DMS153 treated with DMSO at 0.1 percent for 48 hours (cell line): Measurements from ENCODE around the gene UBE2R2.
"Not testable (repeated sequence)": the region's sequence is repeated elsewhere in the genome, so short reads cannot be mapped to it uniquely, and the experiment has no call there.

Experiments used
- DNase-seq: peaks from one replicate; lab custom pipeline; 2025; ENCODE audit not compliant: unreplicated experiment; lab: John Stamatoyannopoulos, UW

Gene UBE2R2

DNA sequence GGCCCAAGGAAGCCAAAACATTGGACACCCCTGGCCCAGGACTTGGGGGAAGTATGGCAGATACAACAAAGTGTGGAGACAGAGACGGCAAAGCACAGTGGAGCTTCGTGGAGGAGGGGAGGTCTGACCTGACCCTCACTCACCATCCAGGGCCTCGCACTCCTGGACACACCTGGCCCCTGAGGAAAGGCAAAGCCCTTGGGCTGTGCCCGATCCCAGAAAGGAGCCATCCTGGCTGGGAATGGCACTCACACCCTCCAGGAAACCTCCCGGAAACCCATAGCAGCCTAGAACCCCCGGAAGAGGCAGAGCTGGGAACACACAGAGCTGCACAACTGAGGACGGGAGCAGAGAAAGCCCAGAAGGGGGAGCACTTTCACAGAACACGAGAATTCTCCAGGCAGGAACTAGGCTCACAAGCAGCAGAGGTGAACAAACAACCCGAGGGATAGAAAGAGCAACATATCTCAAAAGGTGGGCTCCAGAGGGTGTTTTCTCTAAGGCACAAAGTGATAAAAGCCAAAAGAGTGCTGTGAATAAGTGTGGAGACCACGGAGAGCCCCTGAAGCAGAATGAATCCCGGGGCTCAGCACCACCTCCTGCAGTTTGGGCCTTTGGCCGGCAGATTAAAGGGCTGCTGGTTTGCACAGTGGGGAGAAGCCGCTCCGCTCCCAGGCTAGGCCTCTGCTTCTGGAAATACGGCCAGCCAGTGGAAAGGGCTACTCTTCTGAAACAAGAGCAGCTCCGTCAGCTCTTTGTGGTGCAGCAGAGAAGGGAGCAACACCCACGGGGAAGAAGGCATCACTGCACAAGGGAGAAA lies 108.2 kb downstream of the UBE2R2 start:
- peak; percentile 14 for DNase-seq

DNA sequence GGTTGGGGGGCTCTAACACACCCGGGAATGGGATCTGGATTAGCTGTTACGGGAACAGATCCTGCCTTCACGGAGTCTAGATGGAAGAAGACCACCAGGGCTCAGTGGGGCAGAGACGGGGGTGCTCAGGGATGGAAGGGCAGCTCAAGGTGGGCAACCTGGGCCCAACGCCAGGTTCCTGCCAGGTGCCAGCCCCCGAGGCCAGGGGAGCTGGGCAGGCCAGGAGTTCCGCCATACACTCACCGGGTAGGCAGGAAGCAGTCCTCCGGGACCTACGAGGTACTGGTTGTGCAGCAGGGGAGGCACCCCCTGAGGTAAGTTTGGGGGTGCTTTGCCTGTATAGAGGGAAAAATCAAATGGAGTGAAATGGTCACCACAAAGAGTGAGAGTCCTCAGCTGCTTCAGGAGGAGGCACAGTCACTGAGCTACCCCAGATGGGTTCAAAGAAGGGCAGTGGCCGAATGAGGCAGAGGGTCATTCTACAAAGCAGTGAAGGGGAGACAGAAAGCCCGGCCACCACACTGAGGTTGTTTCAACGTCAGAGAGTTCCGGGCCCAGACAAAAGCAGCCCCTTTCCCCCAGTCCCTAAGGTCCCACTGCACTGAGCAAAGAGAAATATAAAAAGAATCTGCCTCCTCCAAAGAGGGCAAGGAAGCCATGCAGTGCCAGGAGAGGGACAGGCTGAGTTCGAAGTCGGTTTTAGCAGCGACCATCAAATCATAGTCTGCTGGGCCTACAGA lies 110.0 kb downstream of the UBE2R2 start:
- DNase-seq = no peak

DNA sequence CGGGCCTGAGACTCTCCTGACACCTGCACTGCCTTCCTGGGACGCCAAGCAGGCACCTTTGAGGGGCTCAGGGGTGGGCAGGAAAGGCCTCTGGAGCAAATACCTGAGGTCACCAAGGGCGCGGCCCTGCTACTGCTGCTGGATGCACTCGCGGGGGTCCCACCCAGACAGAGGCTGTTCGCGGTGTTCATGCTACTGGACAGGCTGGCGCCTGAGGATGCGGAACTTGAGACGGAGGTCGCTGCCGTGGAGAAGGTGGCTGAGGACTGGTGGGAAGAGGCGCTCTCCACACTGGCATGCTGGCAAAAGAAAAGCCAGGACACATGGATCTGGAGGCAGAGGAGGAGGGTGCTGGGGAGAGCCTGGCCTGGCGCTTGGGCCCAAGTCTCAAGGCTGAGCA lies 110.7 kb downstream of the UBE2R2 start:
- DNase-seq = no peak

DNA sequence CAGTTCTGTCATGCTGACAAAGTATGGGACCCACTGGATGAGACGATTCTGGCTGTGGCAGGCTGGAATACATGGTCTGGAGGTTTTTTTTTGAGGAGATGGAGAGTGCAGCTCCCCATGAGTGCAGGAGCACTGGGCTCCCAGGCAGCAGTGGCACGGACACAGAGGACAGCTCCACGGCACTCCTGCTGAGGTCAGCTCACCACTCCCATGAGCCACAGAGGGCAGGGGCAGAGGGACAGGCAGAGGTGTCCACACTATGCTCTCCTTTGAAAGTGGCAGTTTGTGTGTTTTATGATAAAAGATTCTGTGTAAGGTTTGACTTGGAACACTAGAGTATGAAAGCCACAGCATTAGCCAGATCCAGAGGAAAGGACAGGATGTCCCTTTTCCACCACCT lies 114.4 kb downstream of the UBE2R2 start:
- no peak for DNase-seq

DNA sequence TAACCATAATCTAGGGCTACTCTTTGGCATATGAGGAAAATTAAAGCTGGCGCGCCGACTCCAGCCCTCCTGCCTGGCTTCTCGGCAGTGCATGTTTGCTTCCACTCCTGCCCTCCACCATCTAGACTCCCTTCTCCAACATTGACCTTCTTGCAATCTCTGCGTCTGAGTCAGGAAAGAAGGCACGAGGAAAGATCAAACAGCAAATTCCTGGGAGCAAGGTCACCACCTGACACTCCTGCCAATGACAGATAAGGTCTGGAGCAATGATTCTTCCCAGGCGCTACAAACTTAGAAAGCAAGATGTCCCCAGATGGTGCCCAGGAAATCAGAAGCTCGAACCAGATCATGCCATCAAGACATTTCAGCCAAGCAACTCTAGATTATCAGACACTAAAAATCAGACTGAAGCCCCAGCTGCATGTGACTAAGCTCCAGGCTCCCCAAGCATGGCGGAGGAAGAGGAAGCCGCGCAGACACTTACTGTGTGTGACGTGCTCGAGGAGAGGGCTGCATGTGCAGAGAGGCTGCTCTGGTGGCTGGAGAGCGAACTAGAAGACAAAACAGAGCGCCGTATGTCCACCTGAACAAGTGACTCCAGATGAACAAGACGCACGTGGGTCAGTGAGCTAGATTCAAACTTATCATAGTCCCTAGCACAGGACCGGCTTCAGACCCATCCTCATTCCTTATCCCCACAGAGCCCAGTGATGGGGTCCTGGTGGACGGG lies 115.3 kb downstream of the UBE2R2 start:
- no peak for DNase-seq

DNA sequence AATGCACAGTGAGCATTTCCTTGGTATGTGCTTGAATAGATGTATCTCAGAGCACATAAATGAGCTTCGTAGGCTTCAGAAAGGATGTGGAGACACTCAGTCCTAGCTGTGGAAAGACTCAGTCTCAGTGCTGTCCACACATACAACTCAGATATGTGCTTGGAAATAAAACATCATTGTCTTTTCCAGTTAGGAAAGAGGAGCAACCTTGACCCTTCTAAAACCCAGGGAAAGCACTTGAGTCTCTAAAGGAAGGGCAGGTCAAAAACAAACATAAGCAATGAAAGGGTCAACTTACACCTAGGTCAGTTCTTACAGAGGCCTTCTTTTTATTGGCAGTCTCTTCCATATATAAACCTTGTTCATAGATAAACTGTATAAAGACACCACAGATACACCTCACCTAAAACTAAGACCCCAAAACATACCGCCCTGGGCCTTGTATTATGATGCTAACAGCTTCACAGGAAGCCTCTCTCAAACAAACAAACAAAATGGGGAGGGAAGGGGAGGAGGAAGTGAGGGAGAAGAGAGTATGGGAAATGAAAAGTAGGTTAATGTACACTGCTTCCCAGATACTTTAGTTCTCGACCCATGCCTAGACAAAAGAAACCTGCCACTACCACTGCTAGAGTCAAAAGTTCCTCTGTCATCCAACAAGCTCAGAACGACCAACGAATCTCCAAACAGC lies 117.4 kb downstream of the UBE2R2 start:
- DNase-seq = no peak

DNA sequence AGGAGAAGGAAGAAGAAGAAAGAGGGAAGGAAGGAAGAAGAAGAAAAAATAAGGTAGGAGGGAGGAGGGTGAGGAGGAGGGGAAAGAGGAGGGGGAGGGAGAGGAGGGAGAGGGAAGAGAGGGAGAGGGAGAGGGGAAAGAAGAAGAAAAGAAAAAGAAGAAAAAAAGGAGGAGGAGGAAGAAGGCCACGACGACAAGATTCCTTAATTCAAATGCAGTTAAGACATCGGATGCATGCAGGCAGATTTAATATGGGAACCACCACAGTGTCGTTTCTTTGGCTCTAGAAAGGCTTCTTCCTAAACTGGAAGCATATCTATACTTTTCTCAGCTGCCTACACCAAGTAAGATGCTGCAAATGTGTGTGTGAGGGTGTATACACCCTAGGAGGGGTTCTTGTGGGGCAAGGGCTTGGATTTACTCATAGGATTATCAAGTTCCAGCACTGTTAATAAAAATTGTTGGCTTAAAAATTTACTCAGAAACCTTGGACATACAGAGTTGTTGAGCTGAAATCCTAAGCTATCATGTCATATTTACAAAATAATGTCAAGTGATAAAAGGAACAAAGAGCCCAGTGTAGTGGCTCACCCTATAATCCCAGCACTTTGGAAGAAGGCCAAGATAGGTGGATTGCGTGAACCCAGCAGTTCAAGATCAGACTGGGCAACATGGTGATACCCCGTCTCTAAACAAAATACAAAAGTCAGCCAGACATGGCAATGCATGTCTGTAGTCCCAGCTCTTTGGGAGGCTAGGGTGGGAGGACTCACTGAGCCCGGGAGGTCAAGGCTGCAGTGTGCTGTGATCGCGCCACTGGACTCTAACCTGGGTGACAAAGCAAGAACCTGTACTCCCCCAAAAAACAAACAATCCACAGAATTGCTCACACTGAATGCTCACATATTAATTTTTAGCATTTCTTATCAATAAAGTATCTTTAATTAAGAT lies 123.2 kb downstream of the UBE2R2 start:
- no peak for DNase-seq

DNA sequence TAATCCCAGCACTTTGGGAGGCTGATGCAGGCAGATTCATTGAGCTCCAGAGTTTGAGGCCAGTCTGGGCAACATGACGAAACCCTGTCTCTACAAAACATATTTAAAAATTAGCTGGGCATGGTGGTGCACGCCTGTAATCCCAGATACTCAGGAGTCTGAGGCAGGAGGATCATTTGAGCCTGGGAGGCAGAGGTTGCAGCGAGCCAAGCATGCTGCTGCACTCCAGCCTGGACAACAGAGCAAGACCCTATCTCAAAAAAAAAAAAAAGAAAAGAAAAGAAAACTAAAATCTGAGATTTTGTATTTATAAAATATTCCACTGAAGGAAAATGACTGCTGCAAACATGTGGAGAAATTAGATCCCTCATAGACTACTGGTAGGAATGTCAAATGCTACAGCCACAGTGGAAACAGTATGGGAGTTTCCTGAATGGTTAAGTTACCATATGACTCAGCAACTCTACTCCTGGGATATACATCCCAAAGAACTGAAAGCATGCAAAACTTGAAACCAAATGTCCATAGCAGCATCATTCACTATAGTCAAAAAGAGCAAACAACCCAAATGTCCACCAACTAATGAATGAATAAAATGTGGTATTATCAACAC lies 125.6 kb downstream of the UBE2R2 start:
- no peak for DNase-seq

DNA sequence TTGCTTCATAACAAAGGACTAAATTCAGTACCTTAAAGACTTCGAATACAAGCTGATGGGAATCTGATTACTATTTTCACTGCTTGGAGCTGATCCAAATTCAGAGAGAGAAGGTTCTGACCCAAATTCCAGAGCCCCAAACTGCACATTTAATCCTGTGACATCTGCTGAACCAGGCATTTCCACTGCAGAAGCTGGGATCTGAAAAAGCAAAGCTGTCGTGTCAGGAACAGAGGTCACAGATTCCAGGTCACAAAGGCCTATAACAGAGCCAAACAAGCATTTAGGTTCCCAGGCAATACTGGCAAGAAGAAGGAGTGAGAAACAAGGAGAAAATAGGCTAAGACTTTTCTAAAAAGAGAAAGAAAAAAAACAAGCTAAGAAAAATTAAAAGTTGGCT lies 126.4 kb downstream of the UBE2R2 start:
- DNase-seq = no peak

DNA sequence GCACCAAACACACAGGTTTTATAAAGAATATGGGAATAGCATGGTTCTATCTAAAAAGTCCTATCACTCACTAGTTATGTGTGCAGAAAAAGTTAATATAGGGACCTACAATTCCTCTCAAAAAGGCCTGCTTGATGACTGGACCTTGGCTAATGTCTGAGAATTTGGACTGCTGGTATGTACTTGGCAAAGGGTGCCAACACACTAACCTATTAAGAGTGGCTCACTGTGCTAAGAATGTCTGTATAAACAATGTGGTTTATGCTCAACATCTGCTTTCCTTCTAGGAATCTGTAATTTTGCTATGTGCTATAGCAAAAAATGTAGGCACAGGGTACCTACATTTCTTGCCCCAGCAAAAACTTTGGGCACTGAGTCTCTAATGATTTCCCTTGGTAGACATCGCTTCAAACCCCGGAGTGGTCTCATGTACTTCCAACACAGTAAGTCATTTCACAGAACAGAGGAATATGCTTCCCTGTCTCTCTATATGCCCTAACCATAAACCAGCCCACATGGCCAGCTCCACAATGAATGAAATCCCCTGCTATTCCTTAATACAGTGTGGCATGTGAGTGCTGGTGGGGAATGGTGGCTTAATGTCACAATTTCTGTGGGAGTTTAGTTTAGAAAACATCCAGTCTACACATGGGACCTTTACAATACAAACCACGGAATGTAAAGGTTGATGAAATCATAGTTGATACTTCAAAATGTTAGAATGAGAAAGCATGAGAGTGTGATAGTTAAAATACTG lies 130.0 kb downstream of the UBE2R2 start:
- DNase-seq = no peak

DNA sequence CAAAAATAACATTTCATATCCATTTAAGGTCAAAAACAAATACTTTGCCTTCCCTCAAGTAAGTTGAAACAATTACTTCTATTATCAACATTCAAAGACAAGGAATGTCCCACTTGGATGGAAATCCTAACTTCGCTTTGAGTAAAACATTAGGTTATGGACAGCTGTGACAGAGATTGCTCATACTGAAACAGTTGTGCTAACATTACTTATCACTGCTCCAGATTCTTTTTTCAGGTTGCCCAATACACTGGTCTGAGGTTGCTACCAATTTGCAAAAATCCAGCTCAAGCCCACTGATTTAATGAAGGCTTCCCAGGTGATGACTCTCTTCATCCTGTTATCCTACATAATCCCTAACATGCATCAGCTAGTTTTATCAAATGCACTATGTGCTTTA lies 133.4 kb downstream of the UBE2R2 start:
- DNase-seq = no peak

DNA sequence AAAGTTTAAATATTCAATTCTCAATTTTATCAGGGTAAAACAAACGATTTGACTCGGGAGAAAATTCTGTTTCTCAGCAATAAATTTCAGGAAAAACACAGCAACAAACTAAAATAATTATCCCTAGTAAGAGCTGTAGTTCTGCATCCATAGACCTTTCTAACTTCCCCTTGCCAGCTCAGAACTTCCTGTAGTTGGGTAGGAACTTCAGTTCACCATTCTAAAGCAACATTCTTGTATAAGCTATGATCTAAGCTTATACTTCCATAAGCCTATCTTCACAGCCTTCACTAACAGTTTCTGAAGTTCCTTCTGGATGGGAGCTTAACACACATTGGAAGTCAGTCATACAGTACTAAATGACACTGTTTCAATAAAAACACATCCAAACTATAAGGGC lies 135.1 kb downstream of the UBE2R2 start:
- no peak for DNase-seq

DNA sequence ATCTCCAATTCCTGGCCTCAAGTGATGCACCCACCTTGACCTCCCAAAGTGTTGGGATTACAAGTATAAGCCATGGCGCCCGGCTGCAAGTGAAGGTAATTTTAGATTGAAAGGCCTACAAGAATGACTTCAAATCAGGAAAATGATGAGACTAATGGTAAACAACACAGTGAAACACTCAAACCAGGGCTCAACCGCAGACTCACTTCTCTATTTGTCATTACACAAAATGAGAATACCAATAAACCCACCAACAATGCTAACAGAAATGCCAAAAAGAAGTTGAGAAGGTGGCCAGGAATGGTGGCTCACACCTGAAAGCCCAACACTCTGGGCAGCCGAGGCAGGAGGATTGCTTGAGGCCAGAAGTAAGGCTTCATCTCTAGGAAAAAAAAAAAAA lies 139.6 kb downstream of the UBE2R2 start:
- DNase-seq = no peak

DNA sequence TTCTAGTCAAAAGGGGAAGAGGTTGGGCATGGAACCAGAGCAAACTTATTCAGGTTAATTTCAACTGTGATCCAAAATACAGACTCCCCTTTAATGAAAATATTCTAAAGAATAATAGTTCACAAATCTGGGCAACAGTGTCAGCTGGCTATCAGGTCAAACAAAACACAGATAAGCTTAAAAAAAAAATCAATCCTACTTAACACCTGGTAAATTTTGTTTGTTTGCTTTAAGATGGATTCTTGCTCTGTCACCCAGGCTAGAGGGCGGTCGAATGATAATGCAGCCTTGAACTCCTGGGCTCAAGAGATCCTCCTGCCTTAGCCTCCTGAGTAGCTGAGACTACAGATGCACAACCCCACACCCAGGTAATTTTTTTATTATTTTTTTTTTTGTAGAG lies 142.8 kb downstream of the UBE2R2 start:
- DNase-seq = no peak

DNA sequence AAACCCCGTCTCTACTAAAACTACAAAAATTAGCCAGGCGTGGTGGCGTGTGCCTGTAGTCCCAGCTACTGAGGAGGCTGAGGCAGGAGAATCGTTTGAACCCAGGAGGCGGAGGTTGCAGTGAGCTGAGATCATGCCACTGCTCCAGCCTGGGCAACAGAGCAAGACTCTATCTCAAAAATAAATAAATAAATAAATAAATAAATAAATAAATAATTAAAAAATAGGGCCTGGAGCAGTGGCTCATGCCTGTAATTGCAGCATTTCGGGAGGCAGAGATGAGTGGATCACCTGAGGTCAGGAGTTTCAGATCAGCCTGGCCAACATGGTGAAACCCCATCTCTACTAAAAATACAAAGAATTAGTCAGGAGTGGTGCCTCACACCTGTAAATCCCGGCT lies 145.5 kb downstream of the UBE2R2 start:
- DNase-seq = not testable (repeated sequence)

DNA sequence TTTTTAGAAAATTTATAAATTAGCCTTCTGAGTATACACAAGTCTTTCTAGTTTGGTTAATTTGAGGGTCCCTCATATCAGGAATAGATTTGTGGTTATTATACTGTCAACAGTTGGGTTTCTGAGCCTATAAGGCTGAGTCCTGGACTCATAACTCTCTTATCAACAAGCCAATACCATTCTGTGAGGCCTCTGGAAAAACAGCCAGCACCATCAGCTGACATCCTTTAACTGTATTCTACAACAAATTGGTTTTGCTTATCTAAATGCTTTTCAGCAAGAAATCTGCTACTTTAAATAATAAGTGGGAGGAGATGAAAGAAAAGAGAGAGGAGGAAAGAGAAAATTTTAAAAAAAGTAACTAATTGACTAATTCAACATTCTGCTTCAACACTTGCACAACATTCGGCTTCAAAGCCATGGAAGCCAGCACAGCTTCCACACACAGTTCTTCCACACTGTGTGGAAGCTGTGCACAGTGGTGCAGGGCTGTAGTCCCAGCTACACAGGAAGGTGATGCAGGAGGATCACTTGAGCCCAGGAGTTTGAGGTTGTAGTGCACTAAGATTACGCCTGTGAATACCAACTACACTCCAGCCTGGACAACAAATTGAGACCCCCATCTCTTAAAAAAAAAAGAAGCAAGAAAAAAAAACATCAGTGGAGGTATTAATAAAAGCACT lies 147.3 kb downstream of the UBE2R2 start:
- DNase-seq = no peak
